CD8-positive, alpha-beta memory T cell (primary cell): ENCODE results near the gene NACC2. TPM values are rescaled to one million over a fixed set of nuclear protein-coding genes. Genes with fewer than 3 reads are reported as not detected.

Source experiments
- CTCF ChIA-PET: fragments of 350-600 bp; sonication (Branson Sonifier 250); formaldehyde crosslinking; loops from one replicate; lab custom pipeline; 2021; ENCODE audit warnings: antibody characterized with exemption; lab: Charles Lee
- POLR2A ChIA-PET: fragments of 350-600 bp; sonication (Branson Sonifier 250); formaldehyde crosslinking; loops from one replicate; lab custom pipeline; 2021; ENCODE audit warnings: antibody characterized with exemption; lab: Charles Lee
- DNase-seq, 5 donors: peaks; one replicate each; pipeline versions ENCODE4 v3.0.0 to v3.0.0-alpha.2; 2020 to 2022; ENCODE audit warnings: mixed read lengths in 1 of 5
- H3K27ac ChIP-seq: one replicate; pipeline ENCODE4 v1.7.0; 2013; ENCODE audit warnings: low read depth, mild to moderate bottlenecking, low read length, moderate library complexity
- H3K27me3 ChIP-seq: 2 replicates; pipeline ENCODE4 v1.7.0; 2013; ENCODE audit warnings: low read length, mild to moderate bottlenecking; ENCODE audit not compliant: insufficient read depth, poor library complexity, severe bottlenecking
- H3K36me3 ChIP-seq: 2 replicates; pipeline ENCODE4 v1.7.0; 2013; ENCODE audit warnings: mild to moderate bottlenecking, low read length, moderate library complexity; ENCODE audit not compliant: insufficient read depth
- H3K4me1 ChIP-seq: 2 replicates; pipeline ENCODE4 v1.7.0; 2013; ENCODE audit warnings: mild to moderate bottlenecking, low read length, moderate library complexity; ENCODE audit not compliant: insufficient read depth
- H3K4me3 ChIP-seq: 2 replicates; pipeline ENCODE4 v1.7.0; 2013; ENCODE audit warnings: mild to moderate bottlenecking, low read length
- H3K9me3 ChIP-seq: 2 replicates; pipeline ENCODE4 v1.7.0; 2013; ENCODE audit warnings: mild to moderate bottlenecking, low read length
- H3K27ac Mint-ChIP-seq, 8 donors: one replicate each; pipeline ENCODE4 v1.8.0; 2020 to 2021; ENCODE audit warnings: mixed read lengths in 8 of 8, mild to moderate bottlenecking in 6 of 8, inconsistent platforms in 3 of 8, moderate library complexity in 3 of 8
- H3K27me3 Mint-ChIP-seq, 2 donors: one replicate each; pipeline ENCODE4 v1.8.0; 2020 to 2021; ENCODE audit warnings: mixed read lengths in 2 of 2, mild to moderate bottlenecking in 1 of 2, moderate library complexity in 1 of 2
- H3K36me3 Mint-ChIP-seq, 3 donors: one replicate each; pipeline ENCODE4 v1.8.0; 2020 to 2021; ENCODE audit warnings: mixed read lengths in 3 of 3, inconsistent platforms in 1 of 3, mild to moderate bottlenecking in 1 of 3
- H3K4me1 Mint-ChIP-seq, 3 donors: one replicate each; pipeline ENCODE4 v1.8.0; 2020 to 2021; ENCODE audit warnings: mixed read lengths in 3 of 3, inconsistent platforms in 1 of 3, mild to moderate bottlenecking in 1 of 3
- H3K4me3 Mint-ChIP-seq, 7 donors: one replicate each; pipeline ENCODE4 v1.8.0; 2020 to 2021; ENCODE audit warnings: mixed read lengths in 7 of 7, mild to moderate bottlenecking in 6 of 7, moderate library complexity in 4 of 7, inconsistent platforms in 2 of 7
- H3K9me3 Mint-ChIP-seq, 5 donors: one replicate each; pipeline ENCODE4 v1.8.0; 2020 to 2022; ENCODE audit warnings: mixed read lengths in 5 of 5, mild to moderate bottlenecking in 3 of 5, moderate library complexity in 2 of 5, inconsistent platforms in 1 of 5
- polyA plus RNA-seq: library from polyadenylated mRNA; unstranded; fragments of 300-500 nt; fragmentation: Illumina TruSeq; gene quantifications from one replicate; pipeline ENCODE4 v1.2.3, GENCODE V29; 2021
- total RNA-seq, 2 experiments: library from RNA; stranded (reverse); gene quantifications; one replicate each; pipeline ENCODE4 v1.2.3, GENCODE V29; 2021

The NACC2 gene
- total and polyA plus RNA-seq, 3 experiments from 2014 or later, result 2.9 to 9.1 (median 9.0) TPM

DNA sequence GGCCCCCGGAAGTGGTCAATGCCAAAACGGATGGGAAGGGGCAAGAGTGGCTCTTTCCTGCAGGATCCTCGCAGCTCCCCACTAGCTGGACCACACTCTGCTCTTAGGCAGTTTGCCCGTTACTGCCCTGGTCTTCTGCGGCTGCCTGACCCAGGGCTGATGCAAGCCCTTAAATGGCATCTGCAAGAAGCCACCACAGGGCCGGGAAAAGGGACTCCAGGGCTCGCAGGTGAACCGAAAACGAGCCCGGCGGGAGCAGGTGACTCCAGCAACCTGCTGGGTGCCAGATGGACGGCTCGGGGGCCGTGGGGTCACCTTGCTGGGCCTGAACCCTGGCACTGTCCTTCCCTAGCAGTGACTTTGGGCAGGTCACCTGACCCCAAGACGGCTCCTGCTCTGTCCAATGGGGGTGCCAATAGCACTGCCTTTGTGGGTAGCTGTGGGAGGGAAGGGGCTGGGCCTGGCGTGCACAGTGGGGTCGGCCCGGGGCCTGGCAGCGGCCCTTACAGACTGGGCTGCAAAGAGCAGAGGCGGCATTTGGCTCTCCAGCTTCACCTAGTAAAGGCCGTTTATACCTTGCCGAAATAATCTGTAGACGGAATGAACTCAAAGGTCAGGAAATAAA, 22.3 kb upstream of the NACC2 start:
- CTCF ChIA-PET, result interaction anchor here (0.9 to 7.8 kb wide), 5 partner anchors 8 to 149 kb away, joined by 3 to 86 read pairs (median 5); no protein-coding TSS in a partner anchor
- POLR2A ChIA-PET, result interaction anchor here (0.6 to 1.6 kb wide), 5 partner anchors 8 to 27 kb away, joined by 4 to 17 read pairs (median 7); partner anchors contain the start of gene NACC2

GRCh38 chr9:136116360-136117098, 21.4 kb upstream of the NACC2 start:
- peaks cover 0 to 16% (median 1%) of the 10 kb centered on the region in 3 donors for H3K36me3 Mint-ChIP-seq
- H3K4me1 Mint-ChIP-seq, result peaks cover 19 to 51% (median 19%) of the 10 kb centered on the region in 3 donors
- ChIA-PET CTCF (interaction anchor here (0.8 to 1.9 kb wide), 2 partner anchors 9 kb away, joined by 3 to 5 read pairs; no protein-coding TSS in a partner anchor), POLR2A (no interaction called here)
- no peaks in the 10 kb centered on the region for H3K9me3 Mint-ChIP-seq
- peak overlapping the region in 4 of 7 donors; percentile 24 to 69 (median 38) for H3K4me3 Mint-ChIP-seq
- no peak for DNase-seq
- H3K9me3 ChIP-seq, result no peaks in the 10 kb centered on the region
- H3K27me3 Mint-ChIP-seq, result no peaks in the 10 kb centered on the region
- H3K36me3 ChIP-seq, result no peaks in the 10 kb centered on the region
- no peak overlapping the region for H3K27ac Mint-ChIP-seq
- peaks cover 55% of the 10 kb centered on the region for H3K4me1 ChIP-seq
- no peaks in the 10 kb centered on the region for H3K27me3 ChIP-seq
- H3K4me3 ChIP-seq, result no peak overlapping the region
- no peak overlapping the region for H3K27ac ChIP-seq

More for the DNA sequence above, 22.3 kb upstream of the NACC2 start:
- Histone ChIP-seq H3K4me3 (peak overlapping the region; percentile 53), H3K27me3 (no peaks in the 10 kb centered on the region), H3K27ac (peak overlapping the region; percentile 67), H3K9me3 (no peaks in the 10 kb centered on the region), H3K36me3 (no peaks in the 10 kb centered on the region), H3K4me1 (peaks cover 46% of the 10 kb centered on the region)
- H3K9me3 Mint-ChIP-seq, result no peaks in the 10 kb centered on the region
- peak in 1 of 5 donors; percentile 11 for DNase-seq
- no peaks in the 10 kb centered on the region for H3K27me3 Mint-ChIP-seq
- peaks cover 0 to 16% (median 1%) of the 10 kb centered on the region in 3 donors for H3K36me3 Mint-ChIP-seq
- H3K4me1 Mint-ChIP-seq, result peaks cover 14 to 45% (median 14%) of the 10 kb centered on the region in 3 donors
- H3K4me3 Mint-ChIP-seq, result peak overlapping the region; percentile 79 to 91 (median 85)
- H3K27ac Mint-ChIP-seq, result peak overlapping the region; percentile 58 to 89 (median 80)

GRCh38 chr9:136115641-136116359, 20.7 kb upstream of the NACC2 start:
- H3K27me3 Mint-ChIP-seq, result no peaks in the 10 kb centered on the region
- peaks cover 20 to 57% (median 22%) of the 10 kb centered on the region in 3 donors for H3K4me1 Mint-ChIP-seq
- H3K4me1 ChIP-seq, result peaks cover 62% of the 10 kb centered on the region
- H3K36me3 Mint-ChIP-seq, result peaks cover 0 to 16% (median 1%) of the 10 kb centered on the region in 3 donors
- ChIA-PET CTCF (interaction anchor here (0.8 kb wide), 1 partner anchor 9 kb away, joined by 3 read pairs; no protein-coding TSS in a partner anchor), POLR2A (no interaction called here)
- no peaks in the 10 kb centered on the region for H3K36me3 ChIP-seq
- H3K27me3 ChIP-seq, result no peaks in the 10 kb centered on the region
- no peak overlapping the region for H3K27ac ChIP-seq
- H3K4me3 ChIP-seq, result no peak overlapping the region
- peak overlapping the region in 2 of 7 donors; percentile 23 to 41 for H3K4me3 Mint-ChIP-seq
- no peaks in the 10 kb centered on the region for H3K9me3 ChIP-seq
- no peak for DNase-seq
- no peaks in the 10 kb centered on the region for H3K9me3 Mint-ChIP-seq
- no peak overlapping the region for H3K27ac Mint-ChIP-seq

GRCh38 chr9:136115206-136115605, 20.1 kb upstream of the NACC2 start:
- no peaks in the 10 kb centered on the region for H3K9me3 ChIP-seq
- no peaks in the 10 kb centered on the region for H3K36me3 ChIP-seq
- Mint-ChIP-seq H3K4me1 (peaks cover 26 to 63% (median 27%) of the 10 kb centered on the region in 3 donors), H3K36me3 (peaks cover 0 to 16% (median 1%) of the 10 kb centered on the region in 3 donors), H3K27me3 (no peaks in the 10 kb centered on the region), H3K27ac (peak overlapping the region in 2 of 8 donors; percentile 38 to 97), H3K9me3 (no peaks in the 10 kb centered on the region), H3K4me3 (peak overlapping the region in 1 of 7 donors; percentile 23)
- H3K4me3 ChIP-seq, result no peak overlapping the region
- no peaks in the 10 kb centered on the region for H3K27me3 ChIP-seq
- ChIA-PET CTCF (no interaction called here), POLR2A (no interaction called here)
- H3K27ac ChIP-seq, result no peak overlapping the region
- peaks cover 68% of the 10 kb centered on the region for H3K4me1 ChIP-seq
- DNase-seq, result no peak

- ChIA-PET CTCF (interaction anchor here (2.4 kb wide), 1 partner anchor 8 kb away, joined by 7 read pairs; no protein-coding TSS in a partner anchor), POLR2A (no interaction called here)
- H3K27ac ChIP-seq, result no peak overlapping the region
- no peaks in the 10 kb centered on the region for H3K27me3 ChIP-seq
- no peaks in the 10 kb centered on the region for H3K9me3 Mint-ChIP-seq
- peak overlapping the region in 1 of 7 donors; percentile 5 for H3K4me3 Mint-ChIP-seq
- H3K36me3 ChIP-seq, result no peaks in the 10 kb centered on the region
- H3K27me3 Mint-ChIP-seq, result no peaks in the 10 kb centered on the region
- peaks cover 68% of the 10 kb centered on the region for H3K4me1 ChIP-seq
- H3K36me3 Mint-ChIP-seq, result peaks cover 0 to 16% (median 1%) of the 10 kb centered on the region in 3 donors
- H3K4me3 ChIP-seq, result no peak overlapping the region
- H3K4me1 Mint-ChIP-seq, result peaks cover 29 to 62% (median 29%) of the 10 kb centered on the region in 3 donors
- no peak for DNase-seq
- H3K9me3 ChIP-seq, result no peaks in the 10 kb centered on the region
- H3K27ac Mint-ChIP-seq, result peak overlapping the region in 2 of 8 donors; percentile 38 to 97
Measured at GRCh38 chr9:136114610-136115009, 19.5 kb upstream of the NACC2 start.

- ChIA-PET CTCF (interaction anchor here (2.4 kb wide), 1 partner anchor 10 kb away, joined by 7 read pairs; no protein-coding TSS in a partner anchor), POLR2A (no interaction called here)
- peaks cover 81% of the 10 kb centered on the region for H3K4me1 ChIP-seq
- DNase-seq, result no peak
- H3K27ac Mint-ChIP-seq, result peak overlapping the region in 6 of 8 donors; percentile 39 to 97 (median 81)
- no peak overlapping the region for H3K27ac ChIP-seq
- no peaks in the 10 kb centered on the region for H3K9me3 Mint-ChIP-seq
- H3K36me3 ChIP-seq, result no peaks in the 10 kb centered on the region
- H3K4me3 Mint-ChIP-seq, result peak overlapping the region in 2 of 7 donors; percentile 51 to 76
- H3K27me3 Mint-ChIP-seq, result no peaks in the 10 kb centered on the region
- H3K4me3 ChIP-seq, result no peak overlapping the region
- H3K36me3 Mint-ChIP-seq, result peaks cover 0 to 14% (median 1%) of the 10 kb centered on the region in 3 donors
- H3K9me3 ChIP-seq, result no peaks in the 10 kb centered on the region
- peaks cover 38 to 75% (median 41%) of the 10 kb centered on the region in 3 donors for H3K4me1 Mint-ChIP-seq
- H3K27me3 ChIP-seq, result no peaks in the 10 kb centered on the region
Measured at GRCh38 chr9:136112541-136112940, 17.5 kb upstream of the NACC2 start.

GRCh38 chr9:136111910-136112309, 16.8 kb upstream of the NACC2 start:
- H3K27me3 Mint-ChIP-seq, result no peaks in the 10 kb centered on the region
- Histone ChIP-seq H3K27me3 (no peaks in the 10 kb centered on the region), H3K27ac (no peak overlapping the region), H3K4me1 (peaks cover 81% of the 10 kb centered on the region), H3K36me3 (no peaks in the 10 kb centered on the region), H3K9me3 (no peaks in the 10 kb centered on the region), H3K4me3 (no peak overlapping the region)
- ChIA-PET POLR2A (no interaction called here), CTCF (no interaction called here)
- H3K36me3 Mint-ChIP-seq, result peaks cover 0 to 14% (median 1%) of the 10 kb centered on the region in 3 donors
- H3K27ac Mint-ChIP-seq, result peak overlapping the region in 6 of 8 donors; percentile 12 to 97 (median 78)
- no peaks in the 10 kb centered on the region for H3K9me3 Mint-ChIP-seq
- no peak for DNase-seq
- H3K4me1 Mint-ChIP-seq, result peaks cover 44 to 76% (median 47%) of the 10 kb centered on the region in 3 donors
- H3K4me3 Mint-ChIP-seq, result peak overlapping the region in 4 of 7 donors; percentile 32 to 75 (median 55)
